Stimulated activated naive CD4-positive, alpha-beta T cell treated with Interleukin-2 at 50 U/mL for 16 hours (primary cell): ENCODE data around the gene DPP10.

Experiments
- DNase-seq: peaks from one replicate; lab custom pipeline; 2025; lab: John Stamatoyannopoulos, UW

The DPP10 gene

DNA sequence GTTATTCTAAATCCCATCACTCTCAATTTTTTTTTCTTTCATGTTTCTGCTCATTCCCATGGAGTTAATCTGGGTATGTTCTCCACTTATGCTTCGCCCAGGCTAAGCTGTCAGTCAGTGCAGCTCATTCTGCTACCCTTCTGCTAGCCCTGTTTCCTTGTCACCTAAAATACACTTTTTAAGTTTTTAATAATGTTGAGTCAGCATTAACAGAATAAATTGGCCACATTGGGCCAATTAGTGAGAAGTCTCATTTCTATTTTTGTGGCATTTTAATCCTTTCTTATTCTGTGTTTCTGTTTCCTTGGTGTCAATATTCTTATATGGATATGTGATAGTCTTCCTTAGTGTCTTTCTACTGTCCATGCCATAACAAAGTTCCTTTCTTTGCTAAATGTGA is 1126.2 kb downstream of the DPP10 start:
- DNase-seq: no peak

DNA sequence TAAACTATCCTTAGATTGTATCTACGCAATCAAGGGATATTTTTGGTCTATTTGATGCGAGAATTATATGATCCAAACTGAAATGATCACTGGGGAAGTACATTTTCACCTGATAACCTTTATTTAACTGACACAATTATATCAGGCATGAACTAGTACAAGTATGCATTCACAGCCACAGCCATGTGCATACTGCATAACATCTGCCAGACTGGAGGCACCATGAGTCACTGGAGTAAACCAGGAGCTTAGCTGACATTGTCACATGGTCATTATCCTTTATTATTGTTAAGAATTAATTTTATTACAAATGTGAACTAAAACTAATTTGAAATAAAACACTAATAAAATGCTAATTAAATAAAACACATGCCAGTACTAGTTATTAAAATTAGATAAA is 1127.1 kb downstream of the DPP10 start:
- no peak for DNase-seq

DNA sequence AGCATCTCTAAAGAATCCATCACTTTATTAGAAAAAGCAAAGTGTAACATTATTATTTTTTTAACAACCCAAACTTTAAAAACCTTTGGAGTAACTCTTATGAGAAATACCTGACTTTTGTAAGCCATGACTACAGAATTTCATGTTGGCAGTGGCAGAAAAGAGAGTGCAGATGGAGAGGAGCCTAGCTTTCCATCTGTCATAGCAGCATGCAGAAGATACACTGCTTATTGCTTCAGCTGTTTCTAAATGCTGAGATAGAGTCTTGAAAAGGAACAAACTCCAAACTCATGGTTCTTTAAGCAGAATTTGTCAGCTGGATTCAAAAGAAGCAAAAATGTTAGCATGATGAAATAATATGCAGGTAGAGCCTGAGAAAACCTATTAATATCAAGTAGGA is 1130.3 kb downstream of the DPP10 start:
- no peak for DNase-seq

- no peak for DNase-seq
Observed at GRCh38 chr2:115573756-115574155, 1131.3 kb downstream of the DPP10 start.

DNA sequence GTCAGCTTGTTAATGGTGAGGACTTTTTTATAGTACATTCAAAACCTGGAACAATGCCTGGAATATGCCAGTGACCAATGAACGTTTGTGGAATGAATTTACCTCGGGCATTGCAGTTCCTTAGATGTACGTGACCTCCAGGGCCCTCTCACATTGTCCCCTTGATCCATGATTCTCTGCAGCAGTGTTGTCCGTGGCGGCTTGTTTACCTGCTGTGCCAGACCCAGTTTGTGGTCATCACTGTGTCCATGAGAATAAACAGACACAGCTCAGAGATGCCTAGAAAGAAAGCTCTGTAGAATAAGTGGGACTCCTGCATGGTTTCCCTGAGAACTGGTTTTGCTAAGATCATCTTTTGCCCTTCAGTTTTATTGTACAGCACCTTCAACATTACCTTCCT is 1132.2 kb downstream of the DPP10 start:
- no peak for DNase-seq

DNA sequence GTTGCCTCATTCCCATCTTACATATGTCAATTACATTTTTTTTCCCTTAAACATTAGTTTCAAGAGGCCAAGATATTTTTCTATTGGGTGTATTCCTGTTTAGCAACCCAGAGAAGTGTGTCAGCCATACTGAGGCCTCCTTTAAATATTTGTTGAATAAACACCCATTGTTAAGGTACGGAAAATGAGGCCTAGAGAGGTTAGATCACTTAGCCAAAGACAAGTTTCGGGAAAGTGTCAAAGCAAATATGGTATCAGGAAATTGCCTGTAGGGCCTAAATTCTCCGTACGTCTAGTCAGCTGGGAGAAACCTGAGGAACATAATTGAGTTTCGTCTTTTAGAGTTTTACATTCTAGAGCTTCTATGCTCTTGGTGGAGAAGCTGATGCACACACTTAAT is 1138.3 kb downstream of the DPP10 start:
- no peak for DNase-seq

DNA sequence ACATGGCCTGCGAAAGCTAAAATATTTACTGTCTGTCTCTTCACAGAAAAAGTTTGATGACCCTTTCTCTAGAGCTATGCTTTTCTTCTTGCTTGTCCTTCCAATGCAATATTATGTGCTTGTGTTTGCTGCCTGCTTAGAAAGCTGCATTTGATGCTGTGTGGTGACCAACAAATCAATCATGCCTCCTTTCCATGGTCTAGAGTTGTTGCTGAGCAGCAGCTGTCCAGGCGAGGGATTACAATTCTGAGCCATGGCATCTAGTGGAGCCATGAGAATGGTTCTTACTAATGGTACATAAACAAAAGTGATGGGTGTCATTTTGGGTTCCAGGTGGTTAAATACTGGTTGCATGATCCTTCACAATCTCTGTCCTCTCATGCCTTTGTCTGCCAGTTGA is 1142.1 kb downstream of the DPP10 start:
- DNase-seq: no peak

DNA sequence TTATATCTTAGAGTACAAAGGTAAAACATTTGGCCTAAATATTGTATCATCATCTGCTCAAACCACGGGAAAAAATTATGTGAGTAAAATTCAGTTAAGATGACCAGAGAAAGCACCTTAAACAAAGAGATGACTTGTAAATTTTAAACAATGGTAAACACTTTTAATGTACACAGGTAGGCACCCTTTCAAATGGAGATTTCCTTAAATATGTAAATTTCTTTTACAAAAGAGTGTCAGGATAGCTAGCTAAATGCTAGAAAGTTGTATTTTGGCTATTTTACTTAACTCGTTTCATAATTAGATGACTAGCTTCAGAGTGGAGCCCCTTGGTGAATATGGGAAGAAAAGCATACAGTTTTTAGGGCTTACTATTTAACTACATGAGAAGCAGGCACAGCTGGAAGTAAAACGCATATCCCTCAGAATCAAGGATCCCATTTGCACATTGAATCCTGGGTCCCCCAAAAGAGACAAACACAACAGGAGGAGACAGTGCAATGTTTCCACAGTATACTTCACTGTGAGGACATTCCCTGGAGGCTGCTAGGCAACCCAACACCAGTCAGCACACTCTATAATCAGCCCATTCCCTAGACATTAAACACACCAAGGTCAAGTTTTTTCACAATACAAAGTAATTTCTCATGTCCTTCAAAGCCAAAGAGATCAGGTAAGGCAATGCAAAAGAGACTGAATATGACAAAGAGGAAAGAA is 1154.4 kb downstream of the DPP10 start:
- DNase-seq: no peak

GRCh38 chr2:115603285-115603684 is 1160.8 kb downstream of the DPP10 start:
- DNase-seq: no peak

DNA sequence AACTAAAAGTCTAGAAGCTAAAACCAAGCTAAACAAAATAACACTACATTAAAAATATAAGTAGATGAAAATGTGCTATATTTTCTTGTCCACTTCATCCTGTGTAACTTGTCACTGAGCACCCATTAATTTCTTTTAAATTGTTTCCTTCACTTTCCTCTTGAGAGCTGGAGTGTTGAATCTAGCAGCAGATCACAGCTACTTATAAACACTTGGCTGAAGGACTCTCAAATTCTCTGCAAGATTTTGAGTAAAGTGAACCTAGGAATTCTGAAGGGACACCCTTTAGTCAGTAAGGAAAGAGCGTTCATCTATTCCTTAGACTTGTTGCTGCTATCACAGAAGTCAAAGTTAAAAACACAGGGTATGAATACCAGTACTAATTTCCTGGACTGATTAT is 1163.9 kb downstream of the DPP10 start:
- no peak for DNase-seq

DNA sequence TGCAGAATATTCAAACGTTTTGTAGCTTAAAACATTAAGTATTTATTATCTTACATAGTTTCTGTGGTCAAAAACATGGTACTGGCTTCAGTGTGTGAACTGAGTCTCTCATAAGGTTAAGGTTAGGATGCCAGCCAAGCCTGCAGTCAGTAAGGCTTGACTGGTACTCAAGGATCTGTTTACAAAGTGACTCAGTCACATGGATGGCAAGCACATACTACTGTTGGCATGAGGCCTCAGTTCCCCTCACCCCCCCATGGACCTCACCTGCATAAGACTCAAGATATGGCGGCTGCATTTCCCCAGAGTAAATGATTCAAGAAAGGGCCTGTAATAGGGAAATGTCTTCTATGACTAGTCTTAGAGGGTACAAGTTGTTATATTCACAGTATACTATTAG is 1167.5 kb downstream of the DPP10 start:
- no peak for DNase-seq

DNA sequence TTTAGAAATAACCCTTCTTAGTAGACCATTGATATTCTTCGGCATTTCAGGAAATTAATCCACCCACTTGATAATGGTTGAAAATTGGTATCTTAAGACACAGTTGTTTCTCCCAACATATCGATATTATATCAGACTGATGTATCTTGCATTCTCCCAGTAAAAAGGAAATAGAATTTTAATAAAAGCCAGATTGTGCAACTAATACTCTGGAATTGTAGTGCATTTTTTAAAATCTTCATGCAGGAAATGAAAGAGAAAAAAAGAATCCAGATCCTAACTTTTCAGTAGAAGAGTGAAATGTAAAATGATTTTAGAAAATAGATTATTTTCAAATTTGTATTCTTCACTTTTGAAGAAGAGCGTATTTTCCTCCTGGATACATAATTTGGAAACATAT is 1168.4 kb downstream of the DPP10 start:
- no peak for DNase-seq

DNA sequence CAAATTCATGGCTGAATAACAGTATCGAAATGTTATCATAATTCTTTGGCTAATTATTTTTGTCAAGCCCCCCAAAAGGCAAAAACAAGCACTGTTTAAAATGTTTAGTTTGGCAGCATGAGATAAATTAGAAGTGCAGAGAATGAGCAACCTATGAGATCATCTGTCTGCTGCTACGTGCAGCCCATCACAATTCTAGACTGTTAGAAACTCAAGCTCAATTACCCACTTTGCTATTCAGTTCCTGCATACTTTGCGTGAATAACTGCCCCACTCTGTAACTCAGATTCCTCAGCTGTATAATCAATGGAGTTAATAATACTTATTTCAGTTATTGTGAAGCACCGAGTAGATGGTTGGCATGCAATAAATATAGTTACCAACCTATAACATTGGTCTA is 1181.9 kb downstream of the DPP10 start:
- DNase-seq: no peak

DNA sequence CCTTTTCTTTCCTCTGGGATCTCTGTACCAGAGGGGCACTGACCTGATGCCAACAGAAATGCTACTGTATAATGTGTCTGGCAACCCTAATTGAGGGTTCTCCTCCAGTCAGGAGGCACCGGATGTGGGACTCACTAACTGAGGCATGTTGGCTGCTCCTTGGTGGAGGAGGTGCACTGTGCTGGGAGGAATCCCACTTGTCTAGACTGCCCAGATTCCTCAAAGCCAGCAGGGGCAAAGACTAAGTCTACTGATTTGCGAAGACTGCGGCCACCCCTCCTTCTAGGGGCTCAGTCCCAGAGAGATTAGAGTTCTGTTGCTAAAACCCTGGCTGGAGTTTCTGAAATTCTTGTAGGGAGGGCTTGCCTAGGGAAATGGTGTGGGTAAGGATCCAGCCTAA is 1192.1 kb downstream of the DPP10 start:
- DNase-seq: no peak

GRCh38 chr2:115635430-115635829 is 1193.0 kb downstream of the DPP10 start:
- no peak for DNase-seq

- DNase-seq: no peak
Observed at GRCh38 chr2:115649731-115650130, 1207.3 kb downstream of the DPP10 start.

DNA sequence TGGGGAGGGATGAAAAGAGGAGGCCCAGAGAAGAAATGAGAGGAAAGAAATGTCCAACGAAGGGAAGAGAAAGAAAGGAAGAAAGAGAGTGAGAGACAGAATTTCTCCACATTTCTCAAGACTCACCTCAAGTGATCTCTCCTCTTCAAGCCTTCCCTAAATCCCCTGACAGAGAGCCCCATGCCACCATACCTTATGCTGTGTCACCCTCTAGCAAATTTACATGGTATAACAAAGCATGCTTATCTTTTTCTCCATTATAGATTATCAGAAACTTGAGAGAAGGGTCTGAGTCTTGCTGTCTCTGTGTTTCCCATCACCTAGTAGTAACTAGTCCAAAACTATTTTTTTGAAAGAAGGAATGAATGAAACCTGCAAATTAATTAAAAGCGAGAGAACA is 1208.4 kb downstream of the DPP10 start:
- no peak for DNase-seq

- no peak for DNase-seq
Observed at GRCh38 chr2:115652652-115653051, 1210.2 kb downstream of the DPP10 start.

- no peak for DNase-seq
Observed at GRCh38 chr2:115654362-115654761, 1211.9 kb downstream of the DPP10 start.

DNA sequence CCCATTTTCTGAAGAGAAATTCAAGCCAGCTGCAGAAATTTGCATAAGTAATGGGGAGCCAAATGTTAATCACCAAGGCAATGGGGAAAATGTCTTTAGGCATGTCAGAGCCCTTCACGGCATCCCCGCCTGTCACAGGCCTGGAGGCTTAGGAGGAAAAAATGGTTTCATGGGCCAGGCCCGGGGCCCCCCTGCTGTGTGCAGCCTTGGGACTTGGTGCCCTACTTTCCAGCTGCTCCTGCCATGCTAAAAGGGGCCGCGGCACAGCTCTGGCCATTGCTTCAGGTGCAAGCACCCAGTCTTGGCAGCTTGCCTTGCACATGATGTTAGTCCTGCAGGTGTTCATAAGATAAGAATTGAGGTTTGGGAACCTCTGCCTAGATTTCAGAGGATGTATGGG is 1235.7 kb downstream of the DPP10 start:
- no peak for DNase-seq

DNA sequence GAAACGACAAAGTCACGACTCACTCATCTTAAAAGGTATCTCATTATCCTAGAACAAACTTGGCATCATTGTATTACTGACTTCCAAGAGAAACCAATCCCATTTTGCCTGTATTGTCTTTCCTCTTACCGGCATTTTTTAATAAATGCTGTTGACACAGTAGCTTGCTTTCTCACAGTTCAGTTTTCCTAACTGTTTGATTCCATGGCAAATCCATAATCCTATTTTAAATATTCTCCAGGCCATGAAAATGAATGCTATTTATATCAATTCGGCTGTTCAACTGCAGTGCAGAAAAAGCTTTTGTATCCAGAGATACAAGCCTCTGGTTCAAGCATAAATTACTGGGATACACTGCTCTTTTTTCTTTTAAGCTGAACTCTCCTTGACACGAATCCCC is 1241.9 kb downstream of the DPP10 start:
- no peak for DNase-seq

- DNase-seq: no peak
Observed at GRCh38 chr2:115691409-115691808, 1249.0 kb downstream of the DPP10 start.

DNA sequence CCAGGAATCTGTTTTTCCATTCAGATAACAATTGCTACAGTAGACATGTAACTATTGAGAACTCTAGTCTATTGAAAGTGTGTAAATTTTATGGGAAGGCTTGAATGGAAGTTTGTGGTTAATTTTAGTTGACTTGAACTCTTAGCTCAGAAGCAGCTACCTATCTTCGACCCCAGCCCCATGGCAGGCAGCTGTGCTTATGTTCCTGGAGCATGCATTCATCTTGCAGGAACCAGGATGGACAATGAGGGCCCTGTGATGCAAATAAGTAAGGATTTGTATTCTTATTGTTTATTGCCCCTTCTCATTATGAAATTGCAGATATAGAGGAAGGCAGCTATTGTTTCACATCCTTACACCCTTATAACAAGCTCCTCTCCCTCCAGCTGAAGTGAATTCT is 1252.2 kb downstream of the DPP10 start:
- DNase-seq: no peak

DNA sequence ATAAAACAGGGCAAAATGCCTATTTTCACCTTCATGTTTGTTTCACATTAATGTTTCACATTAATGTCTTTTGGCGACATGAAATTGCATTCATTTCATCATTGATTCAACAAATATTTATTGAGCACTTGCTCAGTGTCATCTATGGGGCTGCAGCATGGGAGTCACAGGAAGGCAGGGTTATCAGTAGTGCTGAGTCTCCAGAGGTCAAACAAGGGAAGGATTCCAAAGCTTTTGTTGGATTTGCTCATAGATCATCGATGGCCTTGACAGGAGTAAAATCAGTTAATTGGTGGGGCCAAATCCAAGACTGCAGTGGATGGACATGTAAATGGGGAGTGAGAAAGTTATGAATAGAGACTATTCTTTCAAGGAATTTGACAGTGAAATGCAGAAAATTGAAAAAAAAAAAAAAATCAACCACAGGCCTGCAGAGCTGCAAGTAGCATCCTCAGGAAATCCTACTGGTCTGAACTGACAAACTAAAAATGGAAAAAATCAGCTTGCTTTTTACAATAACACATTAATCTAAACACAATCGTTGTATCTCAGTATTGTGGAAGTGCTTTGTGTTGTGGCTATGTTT is 1290.8 kb downstream of the DPP10 start:
- no peak for DNase-seq
